GM18519 (cell line): ENCODE data around the gene ATG2A.
A peak's percentile ranks its signal among the peaks of the same experiment; 100 is the strongest.

ENCODE experiments used
- ATAC-seq: cut with Tn5 transposase; IDR thresholded peaks from one replicate; pipeline ENCODE4 v1.9.1; 2021; ENCODE audit warnings: mild to moderate bottlenecking, moderate library complexity; ENCODE audit not compliant: unreplicated experiment, low FRiP score

The ATG2A gene

GRCh38 chr11:64925536-64926436, 8.8 kb upstream of the ATG2A start:
- no peak for ATAC-seq

DNA sequence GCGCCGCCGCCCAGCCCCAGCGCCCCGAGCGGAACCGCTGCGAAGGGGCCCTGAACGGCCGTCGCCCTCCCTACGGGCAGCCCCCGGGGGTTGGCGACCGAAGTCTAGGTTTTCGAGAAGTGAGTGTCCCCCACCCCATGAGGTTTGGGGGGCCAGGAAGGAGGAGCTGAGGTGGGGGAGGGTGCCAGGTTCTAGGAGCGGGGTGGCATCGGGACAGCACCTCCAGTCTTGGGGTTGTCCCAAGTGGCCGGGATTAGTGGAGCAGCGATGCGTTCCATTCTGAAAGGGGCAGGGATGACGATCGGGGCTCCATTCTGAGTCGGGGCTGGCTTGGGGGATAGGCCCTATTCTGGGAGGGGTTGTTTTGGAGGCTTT, 7.9 kb upstream of the ATG2A start:
- ATAC-seq: no peak

- peak; percentile 41 for ATAC-seq
Measured at GRCh38 chr11:64923944-64924909, 7.2 kb upstream of the ATG2A start, which contains the start of gene PPP2R5B. PPP2R5B (plus strand) TSS chr11:64924689; CDS start chr11:64925735, 1,046 bp downstream.

DNA sequence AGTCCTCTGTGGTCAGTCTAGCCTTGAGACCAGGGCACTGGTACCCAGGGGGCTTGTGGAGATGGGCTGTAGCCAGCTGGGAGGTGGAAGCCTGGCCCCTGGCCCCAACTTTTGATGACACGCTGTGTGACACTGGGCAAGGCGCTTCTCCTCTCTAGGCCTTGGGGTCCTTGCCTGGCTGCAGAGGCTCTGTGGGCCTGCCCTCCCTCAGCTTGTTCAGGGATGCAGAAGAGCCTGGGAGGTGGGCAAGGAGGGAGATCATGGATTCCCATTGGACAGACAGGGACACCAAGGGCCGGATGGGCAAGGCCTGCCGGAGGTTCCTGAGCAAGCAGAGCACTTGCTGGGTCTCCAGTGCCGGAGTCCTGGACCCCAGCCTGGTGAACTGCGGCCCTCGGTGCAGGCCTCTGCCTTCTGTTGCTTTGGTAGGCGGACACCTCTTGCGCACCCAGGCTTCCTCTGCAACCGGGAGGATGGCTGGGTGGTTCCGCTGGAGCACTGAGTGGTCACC, 6.2 kb upstream of the ATG2A start:
- ATAC-seq: no peak

GRCh38 chr11:64921384-64921783, 4.4 kb upstream of the ATG2A start:
- no peak for ATAC-seq

DNA sequence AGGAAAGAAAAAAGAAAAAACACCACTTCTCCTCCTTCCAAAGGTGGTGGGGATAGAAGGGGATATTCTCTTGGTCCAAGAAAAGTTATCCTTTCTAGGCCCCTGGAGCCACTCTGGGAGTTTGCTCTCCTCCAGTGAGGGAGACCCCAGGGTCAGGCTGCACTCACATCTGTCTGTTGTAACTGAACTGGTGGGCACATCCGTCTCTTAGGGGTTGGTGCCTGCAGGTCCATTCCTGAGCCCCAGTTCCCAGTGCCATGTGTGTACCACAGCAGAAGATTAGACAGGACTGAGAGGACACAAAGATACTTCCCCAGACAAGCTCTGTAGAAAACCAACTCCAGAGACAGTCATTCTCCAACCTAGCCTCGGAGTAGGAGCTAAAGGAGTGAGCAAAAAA, 3.1 kb upstream of the ATG2A start:
- ATAC-seq: no peak

DNA sequence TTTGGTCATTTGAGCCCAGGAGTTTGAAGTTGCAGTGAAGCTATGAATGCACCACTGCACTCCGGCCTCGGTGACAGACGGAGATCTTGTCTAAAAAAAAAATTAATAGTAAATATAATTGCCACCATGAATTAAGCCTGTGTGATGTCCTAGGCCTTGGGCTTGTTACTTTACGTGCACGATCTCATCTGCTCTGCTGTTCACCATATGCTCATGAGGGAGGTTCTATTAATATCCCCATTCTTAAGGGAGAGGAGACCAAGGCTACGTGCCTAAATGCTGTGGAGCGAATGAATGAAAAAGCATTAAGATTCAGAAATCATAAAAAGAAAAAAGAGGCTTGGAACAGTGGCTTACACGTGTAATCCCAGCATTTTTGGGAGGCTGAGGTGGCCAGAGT, 2.6 kb upstream of the ATG2A start:
- ATAC-seq: no peak

GRCh38 chr11:64918017-64918416, 1.0 kb upstream of the ATG2A start:
- ATAC-seq: no peak

GRCh38 chr11:64917663-64917995, 620 bp upstream of the ATG2A start:
- ATAC-seq: no peak

DNA sequence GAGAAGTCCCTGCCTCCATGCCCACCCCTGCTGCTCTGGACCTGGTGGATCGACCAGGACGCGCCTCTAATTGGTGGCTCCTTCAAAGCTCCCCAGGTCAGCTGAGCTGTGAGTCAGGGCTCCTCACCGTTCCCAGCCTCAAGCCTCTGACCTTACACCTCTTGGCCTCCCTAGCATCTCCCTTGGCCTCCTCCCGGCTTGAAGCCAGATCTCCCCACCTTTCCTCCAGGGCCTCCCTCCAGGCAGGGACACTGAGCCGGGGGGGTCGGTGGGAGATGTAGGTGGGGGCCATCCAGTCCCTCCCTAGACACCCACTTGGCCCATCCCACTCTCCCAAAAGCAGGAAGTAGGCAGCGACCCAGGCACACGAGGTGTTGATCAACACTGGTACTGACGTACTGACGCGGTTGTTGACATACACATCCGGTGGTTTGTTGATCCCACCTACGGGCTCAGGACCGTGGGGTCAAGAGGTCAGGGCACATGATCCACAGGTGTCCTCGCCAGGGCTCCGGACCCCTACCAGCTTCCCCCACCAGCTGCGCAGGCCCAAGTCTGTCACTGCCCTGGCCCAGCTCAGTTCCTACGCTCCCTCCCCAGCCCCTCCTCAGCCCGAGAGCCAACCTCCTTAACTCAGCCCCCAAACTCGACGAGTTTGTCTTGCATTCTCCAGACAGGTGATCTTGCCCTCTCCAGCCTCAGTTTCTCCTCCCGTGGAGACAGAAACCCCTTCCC, 802 bp downstream of the ATG2A start:
- no peak for ATAC-seq

GRCh38 chr11:64915376-64915887, 1.6 kb downstream of the ATG2A start:
- ATAC-seq: no peak

GRCh38 chr11:64914123-64914522, 2.9 kb downstream of the ATG2A start:
- ATAC-seq: no peak

- ATAC-seq: no peak
Measured at GRCh38 chr11:64913171-64913727, 3.8 kb downstream of the ATG2A start.

DNA sequence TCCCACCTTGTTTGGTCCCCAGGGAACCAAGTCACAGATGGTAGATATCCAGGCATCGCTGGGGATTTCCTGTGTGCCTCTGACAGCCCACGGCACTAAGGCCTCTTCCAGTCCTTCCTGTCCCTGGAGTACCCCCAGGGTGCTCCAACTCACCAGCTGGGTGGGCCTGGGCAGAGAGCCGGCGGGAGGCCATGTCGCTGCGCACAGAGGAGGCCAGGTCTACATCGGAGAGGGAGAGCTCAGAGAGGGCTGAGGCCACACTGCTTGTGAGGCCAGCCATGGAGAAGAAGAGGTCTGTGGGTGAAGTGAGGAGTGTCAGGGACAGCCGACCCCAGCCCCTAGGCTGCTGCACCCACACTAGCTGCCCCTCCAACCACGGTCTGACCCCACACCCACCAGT, 5.3 kb downstream of the ATG2A start:
- ATAC-seq: no peak

DNA sequence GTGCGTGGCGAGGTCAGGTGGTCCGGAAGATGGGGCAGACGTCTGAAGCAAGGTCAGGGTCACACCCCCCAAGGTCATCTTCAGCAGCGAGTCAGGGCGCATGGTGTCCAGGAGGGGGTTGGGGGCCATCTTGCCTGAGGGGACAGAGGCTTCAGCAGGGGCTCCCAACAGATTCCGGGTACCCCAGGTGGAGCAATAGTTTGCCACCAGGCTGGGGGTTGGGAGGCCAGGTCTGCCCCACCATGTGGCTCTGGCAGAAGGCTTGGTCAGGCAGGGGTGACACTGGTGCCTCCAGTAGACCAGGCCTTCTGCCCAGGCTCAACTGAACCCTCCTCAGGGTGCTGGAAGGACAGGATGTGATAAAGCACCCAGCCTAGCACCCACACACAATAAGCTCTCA, 5.9 kb downstream of the ATG2A start:
- no peak for ATAC-seq

DNA sequence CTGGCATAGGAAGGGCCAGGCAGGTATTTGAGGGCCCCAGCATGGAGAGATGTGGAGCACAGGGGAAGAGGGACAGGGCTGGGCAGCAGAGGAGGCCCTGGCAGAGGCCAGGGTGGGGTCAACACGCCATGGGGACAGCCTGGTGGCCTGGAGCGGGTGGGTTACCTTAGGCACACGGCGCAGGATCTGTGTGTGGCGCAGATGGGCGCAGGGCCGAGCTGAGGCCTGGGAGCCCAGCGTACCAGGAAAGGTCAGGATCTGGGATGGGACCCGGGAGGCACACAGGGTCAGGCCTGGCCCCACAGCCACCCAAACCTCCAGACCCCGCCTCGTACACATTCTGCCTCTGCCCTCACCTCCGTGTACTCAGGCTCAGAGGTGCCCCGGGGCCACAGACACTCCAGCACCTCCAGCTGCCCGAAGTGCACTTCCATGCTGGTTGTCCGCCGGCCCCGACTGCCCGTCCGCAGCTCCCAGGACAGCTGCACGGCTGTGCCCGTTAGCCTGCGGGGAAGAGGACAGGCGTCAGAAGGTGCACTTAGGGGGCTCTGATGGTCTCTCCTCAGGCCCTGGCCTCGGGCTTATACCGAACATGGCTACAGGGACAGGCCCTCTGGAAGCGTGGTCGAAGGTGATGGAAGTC, 6.4 kb downstream of the ATG2A start:
- no peak for ATAC-seq

- ATAC-seq: no peak
Measured at GRCh38 chr11:64909653-64910343, 7.2 kb downstream of the ATG2A start.

DNA sequence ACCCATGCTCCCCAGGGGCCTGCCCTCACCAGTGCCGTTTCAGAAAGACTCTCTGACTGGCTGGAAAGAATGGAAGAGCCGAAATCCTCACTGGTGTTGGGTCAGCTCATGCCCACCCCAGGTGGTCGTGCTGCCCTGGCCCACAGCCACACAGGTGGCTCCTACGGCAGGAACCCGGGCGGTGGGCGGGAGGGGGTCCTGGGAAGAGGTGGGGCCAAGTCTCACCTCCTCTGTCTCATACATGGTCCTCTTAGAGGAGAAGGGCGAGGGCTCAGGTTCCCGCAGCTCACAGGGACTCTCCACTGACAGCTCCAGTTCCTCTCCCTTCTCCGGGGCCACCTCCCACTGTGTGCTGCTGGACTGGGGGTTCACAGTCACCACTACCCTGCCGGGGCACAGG, 8.2 kb downstream of the ATG2A start:
- ATAC-seq: no peak

- ATAC-seq: no peak
Measured at GRCh38 chr11:64906314-64906635, 10.7 kb downstream of the ATG2A start.
